ENCODE data around the gene SPOP.

SPOP gene

GRCh38 chr17:49603720-49604119, 74.2 kb downstream of the SPOP start:
- Histone ChIP-seq H3K36me3 (ENCODE audit: low read depth) (peaks cover 67% of the 10 kb centered on the region), H3K27me3 (ENCODE audit: insufficient read depth, poor library complexity, severe bottlenecking) (no peaks in the 10 kb centered on the region), H3K27ac (ENCODE audit: poor library complexity, severe bottlenecking) (no peak overlapping the region), H3K4me1 (ENCODE audit: insufficient read depth, poor library complexity, severe bottlenecking) (peaks cover 5% of the 10 kb centered on the region), H3K4me3 (ENCODE audit: severe bottlenecking) (no peak overlapping the region), H3K9me3 (ENCODE audit: severe bottlenecking) (no peaks in the 10 kb centered on the region)
- ATAC-seq (ENCODE audit: low read depth) (no peak), DNase-seq (ENCODE audit: low spot score) (no peak)
- no peak for TF ChIP-seq CTCF (IDR thresholded peaks at IDR 0.05; ENCODE audit: poor library complexity, severe bottlenecking)

- DNase-seq (ENCODE audit: low spot score) = no peak
- no peaks in the 10 kb centered on the region for H3K9me3 ChIP-seq (ENCODE audit: severe bottlenecking)
- H3K4me1 ChIP-seq (ENCODE audit: insufficient read depth, poor library complexity, severe bottlenecking) = peaks cover 5% of the 10 kb centered on the region
- no peak overlapping the region for H3K27ac ChIP-seq (ENCODE audit: poor library complexity, severe bottlenecking)
- H3K4me3 ChIP-seq (ENCODE audit: severe bottlenecking) = no peak overlapping the region
- no peak for TF ChIP-seq CTCF (IDR thresholded peaks at IDR 0.05; ENCODE audit: poor library complexity, severe bottlenecking)
- H3K36me3 ChIP-seq (ENCODE audit: low read depth) = peaks cover 67% of the 10 kb centered on the region
- ATAC-seq (ENCODE audit: low read depth) = no peak
- H3K27me3 ChIP-seq (ENCODE audit: insufficient read depth, poor library complexity, severe bottlenecking) = no peaks in the 10 kb centered on the region
Measured at GRCh38 chr17:49603238-49603637, 74.7 kb downstream of the SPOP start.

- DNase-seq (ENCODE audit: low spot score) (no peak), ATAC-seq (ENCODE audit: low read depth) (no peak)
- H3K4me1 ChIP-seq (ENCODE audit: insufficient read depth, poor library complexity, severe bottlenecking) = peaks cover 5% of the 10 kb centered on the region
- no peak for TF ChIP-seq CTCF (IDR thresholded peaks at IDR 0.05; ENCODE audit: poor library complexity, severe bottlenecking)
- no peaks in the 10 kb centered on the region for H3K27me3 ChIP-seq (ENCODE audit: insufficient read depth, poor library complexity, severe bottlenecking)
- H3K27ac ChIP-seq (ENCODE audit: poor library complexity, severe bottlenecking) = no peak overlapping the region
- H3K4me3 ChIP-seq (ENCODE audit: severe bottlenecking) = no peak overlapping the region
- H3K9me3 ChIP-seq (ENCODE audit: severe bottlenecking) = no peaks in the 10 kb centered on the region
- peaks cover 64% of the 10 kb centered on the region for H3K36me3 ChIP-seq (ENCODE audit: low read depth)
Measured at GRCh38 chr17:49602783-49603182, 75.1 kb downstream of the SPOP start.

GRCh38 chr17:49600949-49601348, 76.9 kb downstream of the SPOP start:
- TF ChIP-seq CTCF (IDR thresholded peaks at IDR 0.05; ENCODE audit: poor library complexity, severe bottlenecking) = no peak
- H3K36me3 ChIP-seq (ENCODE audit: low read depth) = peaks cover 57% of the 10 kb centered on the region
- ATAC-seq (ENCODE audit: low read depth) (peak; percentile 76; the same call in 2 of the 3 replicates), DNase-seq (ENCODE audit: low spot score) (no peak)
- no peak overlapping the region for H3K4me3 ChIP-seq (ENCODE audit: severe bottlenecking)
- peaks cover 5% of the 10 kb centered on the region for H3K4me1 ChIP-seq (ENCODE audit: insufficient read depth, poor library complexity, severe bottlenecking)
- no peaks in the 10 kb centered on the region for H3K9me3 ChIP-seq (ENCODE audit: severe bottlenecking)
- no peaks in the 10 kb centered on the region for H3K27me3 ChIP-seq (ENCODE audit: insufficient read depth, poor library complexity, severe bottlenecking)
- peak overlapping the region; percentile 42 for H3K27ac ChIP-seq (ENCODE audit: poor library complexity, severe bottlenecking)

- ATAC-seq (ENCODE audit: low read depth) (no peak), DNase-seq (ENCODE audit: low spot score) (no peak)
- no peak for TF ChIP-seq CTCF (IDR thresholded peaks at IDR 0.05; ENCODE audit: poor library complexity, severe bottlenecking)
- no peaks in the 10 kb centered on the region for H3K9me3 ChIP-seq (ENCODE audit: severe bottlenecking)
- H3K4me1 ChIP-seq (ENCODE audit: insufficient read depth, poor library complexity, severe bottlenecking) = peaks cover 5% of the 10 kb centered on the region
- no peak overlapping the region for H3K4me3 ChIP-seq (ENCODE audit: severe bottlenecking)
- no peaks in the 10 kb centered on the region for H3K27me3 ChIP-seq (ENCODE audit: insufficient read depth, poor library complexity, severe bottlenecking)
- H3K36me3 ChIP-seq (ENCODE audit: low read depth) = peaks cover 45% of the 10 kb centered on the region
- no peak overlapping the region for H3K27ac ChIP-seq (ENCODE audit: poor library complexity, severe bottlenecking)
Measured at GRCh38 chr17:49598918-49599317, 79.0 kb downstream of the SPOP start.

All from RWPE2 (cell line).